HG03139 (cell line): ENCODE data around the gene RDH11.
"Not testable (repeated sequence)": the region's sequence is repeated elsewhere in the genome, so short reads cannot be mapped to it uniquely, and the experiment has no call there.

Experiments
- ATAC-seq: cut with Tn5 transposase; IDR thresholded peaks from one replicate; pipeline ENCODE4 v1.9.1; 2021; ENCODE audit not compliant: unreplicated experiment

RDH11 gene, protein sequence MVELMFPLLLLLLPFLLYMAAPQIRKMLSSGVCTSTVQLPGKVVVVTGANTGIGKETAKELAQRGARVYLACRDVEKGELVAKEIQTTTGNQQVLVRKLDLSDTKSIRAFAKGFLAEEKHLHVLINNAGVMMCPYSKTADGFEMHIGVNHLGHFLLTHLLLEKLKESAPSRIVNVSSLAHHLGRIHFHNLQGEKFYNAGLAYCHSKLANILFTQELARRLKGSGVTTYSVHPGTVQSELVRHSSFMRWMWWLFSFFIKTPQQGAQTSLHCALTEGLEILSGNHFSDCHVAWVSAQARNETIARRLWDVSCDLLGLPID

DNA sequence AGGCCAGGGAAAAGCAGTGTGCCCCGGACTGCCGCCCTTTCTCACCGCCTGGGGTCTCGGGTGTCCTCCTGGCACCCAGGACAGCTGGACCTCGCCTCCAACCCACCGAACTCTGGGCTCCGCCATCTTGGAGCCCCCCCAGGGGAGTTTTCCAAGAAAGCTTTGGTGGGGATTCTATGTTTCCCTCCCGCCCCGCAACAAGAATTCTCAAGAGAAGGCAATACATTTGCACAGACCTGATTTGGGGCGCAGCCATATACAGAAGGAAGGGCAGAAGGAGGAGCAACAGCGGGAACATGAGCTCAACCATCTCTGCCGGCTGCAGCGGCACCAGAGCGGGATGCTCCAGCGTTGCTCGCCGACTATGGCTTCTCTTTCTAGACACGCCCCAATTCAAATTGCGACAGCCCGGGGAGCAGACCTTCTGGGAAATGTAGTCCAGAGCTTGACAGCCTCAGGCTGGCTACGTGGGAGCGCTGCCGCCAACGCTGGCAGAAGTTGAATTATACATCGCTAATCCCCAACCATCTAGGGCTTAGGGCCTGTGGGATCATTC is at the start of gene RDH11:
Gene RDH11 (minus strand): TSS at position 371 of the 556 bp plus-strand sequence. CDS start 61 bp downstream, at position 310.
- peak; percentile 79 for ATAC-seq

DNA sequence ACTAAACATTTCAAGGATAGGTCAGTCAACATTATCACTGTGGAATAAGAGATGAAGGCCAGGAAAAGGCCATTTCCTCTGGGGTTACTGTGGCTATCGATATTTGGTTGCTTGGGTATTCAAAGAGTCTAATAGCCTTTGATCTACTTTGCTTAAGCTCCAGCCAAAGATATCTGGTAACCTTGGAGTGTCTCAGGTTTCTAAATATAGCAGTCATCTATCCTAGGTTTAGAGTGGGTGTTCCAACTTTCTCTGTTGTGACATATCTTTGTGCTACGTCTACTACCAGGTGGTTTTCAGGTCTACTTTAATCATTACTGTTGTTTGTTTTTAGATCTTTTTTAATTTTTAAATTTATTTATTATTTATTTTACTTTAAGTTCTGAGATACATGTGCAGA is 48.5 kb upstream of the RDH11 start:
- ATAC-seq: no peak

DNA sequence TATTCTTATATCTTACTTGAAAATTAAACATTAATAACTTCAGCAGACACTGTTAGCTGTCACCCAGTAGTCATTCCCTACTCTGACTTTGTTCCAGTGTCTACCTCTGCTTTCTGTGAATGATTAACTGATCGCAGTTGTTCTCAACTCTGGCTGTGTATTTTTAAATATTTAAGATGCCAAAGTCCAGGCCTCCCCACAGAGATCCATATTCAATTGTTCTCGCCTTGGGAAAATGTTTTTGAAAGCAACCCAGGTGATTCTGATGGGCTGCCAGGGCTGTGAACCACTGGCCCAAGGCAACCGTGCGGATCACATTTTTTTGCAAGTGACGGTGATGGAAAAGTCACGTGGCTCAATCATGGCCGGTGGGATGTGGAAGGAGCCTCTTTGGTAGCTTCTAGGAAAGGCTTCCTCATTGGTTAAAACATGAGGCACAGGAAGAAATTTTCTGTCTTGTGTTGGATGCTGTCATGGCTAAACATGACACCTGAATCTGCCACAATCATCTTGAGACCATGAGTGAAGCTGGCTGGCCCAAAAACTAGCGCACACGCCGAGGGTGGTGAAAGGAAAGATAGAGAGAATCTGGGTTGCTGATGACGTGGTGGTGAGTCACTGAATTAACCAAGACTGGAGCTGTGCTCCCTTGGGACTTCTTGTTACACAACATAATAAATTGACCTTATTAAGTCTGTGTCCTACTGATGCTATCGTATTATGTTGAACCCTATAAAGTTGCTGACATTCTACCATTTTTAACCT is 43.4 kb upstream of the RDH11 start:
- ATAC-seq: no peak

DNA sequence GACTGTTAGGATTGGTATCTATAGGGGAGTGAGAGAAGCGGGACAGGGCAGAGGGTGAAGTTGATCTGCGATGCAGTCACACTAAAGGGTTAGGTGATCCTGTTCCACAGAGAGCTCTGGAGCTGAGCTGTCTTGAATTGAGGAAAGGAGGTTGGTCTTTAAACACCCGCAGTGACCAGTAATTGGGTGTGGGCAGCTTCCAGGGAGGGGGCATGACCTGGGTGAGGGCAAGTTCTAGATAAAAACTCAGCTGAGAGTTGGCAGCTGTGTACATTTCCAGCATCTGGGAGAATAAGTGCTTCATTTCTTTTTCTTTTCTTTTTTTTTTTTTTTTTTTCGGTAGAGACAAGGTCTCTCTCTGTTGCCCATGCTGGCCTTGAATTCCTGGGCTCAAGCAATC is 41.2 kb upstream of the RDH11 start:
- no peak for ATAC-seq

DNA sequence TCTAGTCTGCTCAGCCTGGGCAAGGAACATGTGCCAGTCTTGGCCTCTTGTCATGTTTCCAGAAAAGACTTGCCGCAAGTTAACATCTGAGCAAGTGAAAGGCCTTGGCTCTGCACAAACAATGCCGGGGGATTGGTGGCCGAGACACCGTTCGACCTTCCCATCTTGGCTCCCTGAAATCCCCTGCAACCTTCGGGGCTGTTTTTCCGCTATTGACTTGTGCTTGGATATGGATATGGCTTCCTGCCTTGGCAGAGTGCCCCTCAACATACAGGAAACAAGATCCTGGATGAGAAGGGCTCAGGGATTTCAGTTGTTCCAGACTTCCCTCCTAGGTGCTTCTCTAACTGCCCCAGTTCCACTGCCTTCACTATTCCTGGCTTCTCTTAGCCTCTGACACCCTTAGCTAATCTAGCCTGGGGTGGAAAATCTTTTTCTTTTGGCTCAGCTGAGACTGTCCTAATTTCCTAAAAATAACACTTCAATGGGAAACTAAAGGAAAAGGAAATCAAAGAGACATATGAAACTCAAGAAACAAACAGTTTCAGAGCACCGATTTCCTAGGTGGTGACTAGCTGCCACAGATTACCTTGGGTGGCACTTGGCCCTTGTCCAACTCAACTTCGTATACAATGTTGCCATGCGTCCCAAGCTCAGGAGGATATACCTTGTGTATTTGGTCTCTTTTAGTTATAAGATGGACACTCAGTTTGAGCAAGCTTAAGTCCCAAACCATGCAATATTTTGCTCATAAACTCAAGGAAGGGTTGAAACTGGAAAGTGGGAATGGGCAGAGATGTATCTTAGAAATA is 40.0 kb upstream of the RDH11 start:
- no peak for ATAC-seq

DNA sequence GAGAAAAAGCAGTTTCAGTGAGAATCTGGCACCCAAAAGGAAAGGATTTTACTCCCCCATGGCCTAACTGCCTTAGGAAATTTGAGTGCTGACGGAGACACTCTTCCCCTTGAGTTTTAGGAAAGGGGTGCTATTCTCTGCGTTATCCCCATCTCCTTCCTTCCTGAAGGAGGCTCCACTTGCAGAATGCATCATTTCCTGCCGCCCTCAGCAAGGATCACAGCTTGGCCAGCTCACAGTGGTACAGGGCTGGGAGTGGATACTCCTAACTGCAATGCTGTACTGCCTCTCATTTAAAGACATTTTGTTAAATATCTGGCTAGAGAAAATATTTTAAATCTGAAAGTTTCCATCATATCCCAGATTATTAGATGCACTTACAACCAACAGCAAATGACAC is 39.1 kb upstream of the RDH11 start:
- no peak for ATAC-seq

DNA sequence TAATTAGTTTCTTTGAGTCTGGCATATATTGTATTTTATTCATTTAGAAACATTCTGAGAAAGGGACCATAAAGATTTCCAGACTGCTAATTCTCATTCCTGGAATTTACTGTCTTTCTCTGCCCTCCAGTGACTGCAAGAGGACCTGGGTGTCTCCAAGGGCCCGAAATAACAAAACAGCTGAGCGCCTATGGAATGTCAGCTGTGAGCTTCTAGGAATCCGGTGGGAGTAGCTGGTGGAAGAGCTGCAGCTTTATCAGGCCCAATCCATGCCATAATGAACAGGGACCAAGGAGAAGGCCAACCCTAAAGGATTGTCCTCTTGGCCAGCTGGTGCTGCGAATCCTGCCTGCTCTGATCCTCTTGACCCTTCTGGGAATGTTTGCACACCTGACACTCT is 38.1 kb upstream of the RDH11 start:
- no peak for ATAC-seq

DNA sequence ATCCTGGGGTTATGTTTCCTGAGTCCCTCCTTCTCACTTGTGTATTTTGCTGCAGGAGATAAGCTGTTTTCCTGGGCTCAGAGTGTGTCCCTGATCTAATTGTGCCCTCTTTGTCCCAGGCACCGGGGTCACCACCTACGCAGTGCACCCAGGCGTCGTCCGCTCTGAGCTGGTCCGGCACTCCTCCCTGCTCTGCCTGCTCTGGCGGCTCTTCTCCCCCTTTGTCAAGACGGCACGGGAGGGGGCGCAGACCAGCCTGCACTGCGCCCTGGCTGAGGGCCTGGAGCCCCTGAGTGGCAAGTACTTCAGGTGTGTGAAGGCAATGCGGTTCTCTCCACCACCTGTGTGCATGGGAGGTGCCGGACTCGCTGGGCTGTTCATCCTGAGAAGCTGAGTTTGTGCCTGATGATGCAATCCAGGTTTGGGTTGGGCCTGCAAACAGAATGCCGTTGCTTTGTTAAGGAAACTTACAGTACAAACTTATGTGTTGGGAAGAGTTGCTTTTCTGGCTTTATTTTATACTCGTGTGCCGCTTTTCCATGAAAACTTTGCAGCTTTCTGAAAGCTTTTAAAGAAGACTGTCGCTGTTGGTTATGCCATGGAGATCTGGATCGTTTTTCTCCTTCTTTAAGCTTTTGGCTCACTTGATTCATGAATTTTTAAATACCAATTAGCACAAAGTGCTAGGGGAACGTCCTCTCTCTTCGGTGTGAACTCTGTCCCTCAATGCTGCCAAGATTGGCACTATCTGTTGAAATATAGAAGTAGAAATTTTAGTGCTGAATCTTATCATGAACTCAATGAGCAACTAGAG is 33.7 kb upstream of the RDH11 start:
- no peak for ATAC-seq

DNA sequence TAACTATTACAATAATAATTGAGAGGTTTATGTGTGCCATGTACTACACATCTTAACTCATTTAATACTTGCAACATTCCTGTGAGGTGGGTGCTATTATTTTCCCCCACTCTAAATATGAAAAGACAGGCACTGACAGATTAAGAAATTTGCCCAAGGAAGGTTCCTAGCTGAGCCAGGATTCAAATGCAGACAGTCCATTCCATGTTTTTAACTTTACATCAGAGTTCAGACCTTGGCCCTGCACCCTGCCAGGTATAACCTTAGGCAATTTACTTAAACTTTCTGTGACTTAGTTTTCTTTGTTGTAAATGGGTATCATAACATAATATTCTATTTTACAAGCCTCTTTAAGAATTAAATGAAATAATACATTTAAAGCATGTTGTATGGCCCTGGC is 32.7 kb upstream of the RDH11 start:
- ATAC-seq: no peak

DNA sequence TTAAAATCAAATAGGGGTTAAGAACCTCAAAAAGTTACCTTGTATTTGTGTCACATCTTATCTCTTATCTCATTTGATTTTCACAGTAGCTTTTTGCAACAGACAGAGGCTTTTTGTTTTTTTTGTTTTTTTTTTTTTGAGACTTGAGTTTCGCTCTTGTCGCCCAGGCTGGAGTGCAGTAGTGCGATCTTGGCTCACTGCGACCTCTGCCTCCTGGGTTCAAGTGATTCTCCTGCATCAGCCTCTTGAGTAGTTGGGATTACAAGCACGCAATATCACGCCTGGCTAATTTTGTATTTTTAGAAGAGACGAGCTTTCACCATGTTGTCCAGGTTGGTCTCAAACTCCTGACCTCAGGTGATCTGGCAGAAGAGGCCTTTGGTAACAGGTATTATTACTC is 31.8 kb upstream of the RDH11 start:
- ATAC-seq: no peak

DNA sequence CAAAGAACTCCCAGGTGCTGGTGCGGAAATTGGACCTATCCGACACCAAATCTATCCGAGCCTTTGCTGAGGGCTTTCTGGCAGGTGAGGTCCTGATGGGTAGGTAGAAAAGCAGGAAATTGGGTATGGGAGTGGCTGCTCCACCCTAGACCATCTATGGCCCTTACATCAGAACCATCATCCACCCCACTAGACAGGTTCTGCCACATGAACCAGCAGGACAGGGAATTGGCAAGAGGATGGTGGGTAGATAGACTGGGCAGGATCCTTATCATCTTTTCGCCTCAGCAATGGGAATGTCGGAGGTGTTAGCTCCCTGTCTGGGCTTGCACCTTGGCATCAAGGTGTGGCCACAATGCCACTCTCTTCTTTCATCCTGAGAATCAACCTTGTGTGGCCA is 29.6 kb upstream of the RDH11 start:
- ATAC-seq: no peak

DNA sequence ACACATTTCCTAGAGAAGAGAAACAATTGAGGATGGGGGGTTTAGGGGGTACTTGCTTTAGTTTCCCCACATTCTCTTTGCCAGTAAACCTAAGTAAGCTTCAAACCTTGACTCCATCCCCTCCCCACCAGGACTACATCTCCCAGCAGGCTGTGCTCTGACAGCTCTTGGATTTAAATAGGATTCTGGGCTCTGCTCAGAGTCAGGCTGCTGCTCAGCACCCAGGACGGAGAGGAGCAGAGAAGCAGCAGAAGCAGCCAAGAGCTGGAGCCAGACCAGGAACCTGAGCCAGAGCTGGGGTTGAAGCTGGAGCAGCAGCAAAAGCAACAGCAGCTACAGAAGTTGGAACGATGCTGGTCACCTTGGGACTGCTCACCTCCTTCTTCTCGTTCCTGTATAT is 26.7 kb upstream of the RDH11 start:
- ATAC-seq: no peak

DNA sequence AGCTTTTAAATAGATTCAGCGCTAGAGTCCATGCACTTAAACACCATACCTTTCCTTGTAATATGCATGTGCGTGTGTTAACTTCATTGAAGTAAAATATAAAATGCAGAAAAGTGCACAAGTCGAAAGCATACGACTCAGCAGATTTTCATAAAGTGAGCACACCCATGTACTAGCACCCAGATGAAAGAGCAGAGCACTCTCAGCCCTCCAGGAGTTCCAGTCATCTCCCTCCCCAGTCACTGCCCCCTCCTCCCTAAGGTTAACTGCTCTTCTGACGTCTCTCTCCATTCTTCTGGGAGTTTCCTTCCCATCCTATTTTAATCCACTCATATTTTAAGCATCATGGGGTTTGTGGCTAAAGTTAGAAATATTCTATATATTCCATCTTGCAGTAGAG is 26.3 kb upstream of the RDH11 start:
- ATAC-seq: no peak

DNA sequence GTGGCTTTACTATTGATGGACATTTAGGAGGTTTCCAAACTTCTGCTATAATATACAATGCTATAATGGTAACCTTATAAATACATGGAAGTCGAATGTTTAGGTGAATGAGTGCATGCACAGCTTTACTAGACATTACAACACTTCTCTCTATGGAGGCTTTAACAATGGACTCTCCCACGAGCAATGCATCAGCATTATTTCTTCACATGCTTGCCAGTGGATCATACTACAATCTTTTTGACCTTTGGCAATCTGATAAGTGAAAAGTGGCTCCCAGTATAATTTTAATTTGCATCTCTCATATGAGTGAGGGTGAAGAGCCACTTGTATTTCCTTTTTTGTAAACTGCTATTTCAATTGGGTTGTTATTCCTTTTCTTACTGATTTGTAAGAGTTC is 24.3 kb upstream of the RDH11 start:
- ATAC-seq: no peak

DNA sequence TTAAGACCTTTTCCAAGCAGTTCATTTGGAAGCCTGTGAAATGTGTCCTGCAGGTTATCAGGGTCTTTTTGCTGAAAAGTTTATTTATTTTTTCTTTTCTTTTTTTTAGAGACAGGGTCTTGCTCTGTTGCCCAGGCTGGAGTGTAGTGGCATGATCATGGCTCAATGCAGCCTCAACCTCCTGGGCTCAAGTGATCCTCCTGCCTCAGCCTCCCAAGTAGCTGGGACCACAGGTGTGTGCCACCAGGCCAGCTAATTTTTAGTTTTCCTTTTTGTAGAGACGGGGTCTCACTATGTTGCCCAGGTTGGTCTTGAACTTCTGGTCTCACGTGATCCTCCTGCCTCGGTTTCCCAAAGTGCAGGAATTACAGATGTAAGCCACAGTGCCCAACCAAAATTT is 23.8 kb upstream of the RDH11 start:
- ATAC-seq: not testable (repeated sequence)

DNA sequence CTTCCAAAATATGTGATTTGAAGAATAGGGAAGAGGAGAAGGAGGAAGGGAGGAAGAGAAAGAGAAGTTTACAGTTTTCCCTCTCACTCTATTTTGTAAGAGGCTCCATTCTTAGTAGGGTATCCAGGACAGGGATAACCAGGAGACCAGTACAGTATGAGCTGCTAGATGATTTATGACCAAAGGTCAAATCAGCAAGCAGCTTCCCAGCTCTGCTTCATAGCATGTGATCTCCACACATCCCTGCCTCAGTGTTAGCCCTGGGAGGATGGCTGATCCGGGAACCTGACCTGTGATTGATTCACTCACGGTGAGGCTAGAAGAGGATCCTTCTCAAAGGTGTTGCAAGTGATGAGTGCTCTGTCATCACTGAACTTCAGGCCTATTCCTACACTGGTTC is 22.7 kb upstream of the RDH11 start:
- no peak for ATAC-seq

DNA sequence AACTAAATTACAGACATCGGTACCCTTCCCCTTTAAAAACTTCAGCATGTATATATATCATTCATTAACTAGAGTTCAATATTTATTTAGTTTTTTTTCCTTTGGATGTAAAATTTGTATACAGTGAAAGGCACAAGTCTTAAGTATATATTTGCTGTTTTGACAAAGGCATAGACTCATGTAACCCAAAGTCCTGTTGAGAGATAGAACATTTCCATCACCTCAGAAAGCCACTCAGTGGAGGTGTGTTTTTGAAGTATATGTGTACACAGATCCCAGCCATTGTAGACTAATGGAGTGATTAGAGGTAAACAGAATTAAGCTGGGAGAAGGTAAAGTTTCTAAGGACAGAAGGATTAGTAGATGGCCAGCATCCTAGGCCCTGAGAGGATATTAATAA is 21.5 kb upstream of the RDH11 start:
- ATAC-seq: no peak

DNA sequence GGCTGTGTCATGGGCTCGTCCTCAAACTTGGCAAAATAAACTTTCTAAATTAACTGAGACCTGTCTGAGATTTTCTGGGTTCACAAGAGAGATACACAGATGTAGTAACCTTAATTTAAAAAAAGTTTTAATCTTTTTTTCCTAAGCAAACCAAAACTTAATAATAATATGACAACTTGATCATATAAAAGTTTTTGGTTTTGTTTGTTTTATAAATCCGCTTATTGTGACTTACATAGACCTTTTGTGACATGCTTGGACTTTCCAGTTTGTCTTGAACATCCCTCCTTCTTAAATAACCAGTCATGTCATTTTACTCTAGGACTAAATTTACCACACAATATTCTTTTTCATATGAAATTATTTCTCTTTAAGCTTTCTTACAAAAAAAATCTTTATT is 14.6 kb upstream of the RDH11 start:
- no peak for ATAC-seq

DNA sequence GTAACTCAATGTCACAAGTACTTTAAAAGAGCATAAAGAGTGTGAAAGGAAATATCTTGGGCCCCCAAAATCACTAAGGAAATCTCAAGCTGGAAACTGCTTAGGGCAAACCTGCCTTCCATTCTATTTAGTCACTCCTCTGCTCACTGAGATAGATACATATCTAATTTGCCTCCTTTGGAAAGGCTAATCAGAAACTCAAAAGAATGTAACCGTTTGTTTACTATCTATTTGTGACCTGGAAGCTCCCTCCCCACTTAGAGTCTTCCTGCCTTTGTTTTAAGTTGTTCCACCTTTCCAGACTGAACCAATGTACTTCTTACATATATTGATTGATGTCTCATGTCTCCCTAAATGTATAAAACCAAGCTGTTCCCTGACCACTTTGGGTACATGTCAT is 14.2 kb upstream of the RDH11 start:
- not testable (repeated sequence) for ATAC-seq

DNA sequence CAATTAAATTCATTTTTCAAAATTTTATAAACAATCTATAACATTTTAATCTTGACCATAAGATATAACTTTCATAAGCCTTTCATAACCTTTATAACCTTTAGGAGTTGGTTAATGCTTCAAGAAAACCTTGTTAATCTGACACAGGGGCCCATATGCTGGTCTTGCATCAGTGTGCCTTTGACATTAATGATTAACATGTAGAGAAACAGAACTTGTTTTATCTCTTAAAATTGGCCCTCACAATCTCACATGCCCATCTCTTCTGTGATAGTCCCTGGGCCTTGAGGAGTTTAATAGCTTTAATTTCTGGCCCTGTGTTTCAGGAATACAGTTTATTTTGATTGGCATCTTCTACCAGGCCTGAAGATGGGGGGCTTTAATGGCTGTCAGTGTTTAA is 13.8 kb upstream of the RDH11 start:
- not testable (repeated sequence) for ATAC-seq

DNA sequence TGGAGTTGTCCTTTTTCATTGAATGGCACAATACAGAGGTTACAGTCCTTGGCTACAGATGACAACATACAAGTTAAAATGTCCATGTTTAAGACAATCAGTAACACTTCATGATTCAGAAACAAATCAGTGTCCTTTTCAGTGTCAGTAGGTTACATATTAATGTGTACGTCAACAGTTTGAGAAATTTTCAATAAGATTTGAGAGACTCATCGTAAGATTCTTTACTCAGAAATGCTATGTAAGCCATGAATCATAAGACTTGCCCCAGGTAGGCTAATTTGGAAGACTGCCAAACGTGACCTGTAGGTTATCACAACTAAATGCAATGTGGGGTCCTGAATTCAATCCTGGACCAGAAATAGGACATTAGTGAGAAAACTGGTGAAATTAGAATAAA is 9.6 kb upstream of the RDH11 start:
- no peak for ATAC-seq
